Raji (cell line): ENCODE data around the gene CREBBP.

Source experiments
- POLR2A ChIP-seq: IDR thresholded peaks from 2 replicates; pipeline ENCODE4 v1.6.1; 2011; ENCODE audit warnings: low read depth, low read length, control low read depth; ENCODE audit not compliant: insufficient read depth

The CREBBP gene

GRCh38 chr16:3797904-3798811, 82.4 kb downstream of the CREBBP start:
- TF ChIP-seq POLR2A, result no peak

GRCh38 chr16:3797473-3797872, 83.0 kb downstream of the CREBBP start:
- TF ChIP-seq POLR2A, result no peak

DNA sequence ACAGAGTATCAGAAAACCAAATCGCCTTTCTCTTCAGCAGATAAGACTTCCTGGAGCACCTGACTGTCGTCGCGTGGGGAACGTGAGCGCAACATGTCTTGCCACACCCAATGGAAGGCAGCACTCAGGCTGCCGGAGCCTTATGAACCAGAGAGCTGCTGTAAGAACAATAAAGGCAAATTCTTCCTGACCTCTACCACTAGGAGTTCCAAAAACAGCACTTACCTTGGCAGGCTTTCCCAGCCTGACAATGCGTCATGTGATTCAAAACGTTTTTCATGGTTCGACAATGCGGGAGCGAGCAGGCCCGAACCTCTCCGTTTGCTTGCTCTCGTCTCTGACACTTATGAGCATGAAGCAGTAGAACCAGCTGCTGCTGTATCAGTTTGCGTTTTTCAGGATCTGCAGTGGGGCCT, 87.3 kb downstream of the CREBBP start:
- no peak for TF ChIP-seq POLR2A

DNA sequence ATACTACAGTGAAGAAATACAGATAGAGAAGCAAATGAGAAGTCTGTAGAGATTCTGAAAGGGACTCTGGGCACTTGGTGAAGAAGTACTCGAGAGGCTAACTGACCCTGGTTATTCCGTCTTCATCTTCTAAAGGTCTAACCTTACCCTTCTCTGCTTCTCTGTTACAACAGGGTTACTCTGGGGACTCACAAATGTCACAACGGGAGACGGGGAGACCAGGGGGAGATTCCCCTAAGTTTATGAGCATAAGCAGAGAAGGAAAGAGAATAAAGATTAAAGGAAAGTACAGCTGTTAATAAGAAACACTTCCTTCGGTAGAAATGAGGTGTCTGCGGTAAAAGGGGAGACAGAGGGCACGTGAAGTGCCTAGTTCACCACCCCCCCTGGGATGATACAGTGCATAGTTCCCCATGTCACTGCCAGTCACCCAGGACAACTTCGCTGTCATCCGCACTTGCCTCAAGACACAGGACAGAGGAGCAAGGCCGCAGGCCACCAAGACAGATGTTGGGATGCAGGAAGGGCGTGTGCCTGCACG, 88.0 kb downstream of the CREBBP start:
- TF ChIP-seq POLR2A, result no peak

DNA sequence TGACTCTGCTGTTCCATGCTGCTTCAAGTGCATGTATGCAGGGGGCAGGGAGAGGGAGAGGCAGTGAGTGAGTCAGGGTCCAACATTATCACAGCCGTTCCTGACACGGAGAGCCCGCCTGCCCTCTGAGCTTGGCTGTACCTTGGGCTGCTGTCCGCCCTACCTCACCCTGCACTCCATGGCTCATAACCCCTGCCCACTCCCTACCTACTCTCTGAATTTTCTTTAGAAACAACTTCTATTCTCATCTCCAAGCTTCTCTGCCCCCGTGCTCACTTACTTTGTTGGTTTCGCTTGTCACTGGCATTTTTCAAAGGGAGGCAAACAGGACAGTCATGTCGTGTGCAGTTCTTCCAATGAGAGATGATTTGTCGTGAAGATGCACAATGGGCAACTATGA, 88.8 kb downstream of the CREBBP start:
- no peak for TF ChIP-seq POLR2A

DNA sequence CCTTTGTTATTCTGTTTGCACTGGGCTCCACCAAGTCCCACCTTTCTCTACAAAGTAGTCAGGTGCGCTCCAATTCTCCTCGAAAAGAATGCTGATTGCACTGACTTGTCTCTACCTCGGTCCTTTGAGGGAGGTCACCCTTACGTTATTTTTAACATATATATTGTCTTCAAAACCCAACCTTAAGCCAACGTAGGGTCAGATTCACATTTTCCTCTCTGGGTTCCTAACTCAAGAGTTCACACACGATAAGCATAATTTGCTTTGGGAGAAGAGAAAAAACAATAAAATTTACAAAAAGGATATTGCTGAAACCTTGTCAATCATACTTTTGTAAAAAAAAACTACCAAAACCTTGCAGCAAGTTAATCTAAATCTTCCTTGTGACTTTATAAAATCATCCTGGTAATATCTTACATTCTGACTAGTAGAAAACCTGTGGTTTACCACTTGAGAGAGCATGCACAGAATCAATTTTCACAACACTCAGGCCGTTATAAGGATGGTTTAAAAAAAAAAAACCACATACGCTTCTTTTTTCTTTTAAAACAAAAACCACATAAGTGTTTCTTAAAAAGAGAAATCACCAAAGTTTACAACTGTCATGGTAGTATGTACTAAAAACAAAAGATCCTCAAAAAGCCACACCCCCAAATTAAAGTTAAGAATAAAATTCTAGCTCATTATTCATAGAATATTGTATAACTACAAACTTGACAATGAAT, 91.0 kb downstream of the CREBBP start:
- TF ChIP-seq POLR2A, result no peak

DNA sequence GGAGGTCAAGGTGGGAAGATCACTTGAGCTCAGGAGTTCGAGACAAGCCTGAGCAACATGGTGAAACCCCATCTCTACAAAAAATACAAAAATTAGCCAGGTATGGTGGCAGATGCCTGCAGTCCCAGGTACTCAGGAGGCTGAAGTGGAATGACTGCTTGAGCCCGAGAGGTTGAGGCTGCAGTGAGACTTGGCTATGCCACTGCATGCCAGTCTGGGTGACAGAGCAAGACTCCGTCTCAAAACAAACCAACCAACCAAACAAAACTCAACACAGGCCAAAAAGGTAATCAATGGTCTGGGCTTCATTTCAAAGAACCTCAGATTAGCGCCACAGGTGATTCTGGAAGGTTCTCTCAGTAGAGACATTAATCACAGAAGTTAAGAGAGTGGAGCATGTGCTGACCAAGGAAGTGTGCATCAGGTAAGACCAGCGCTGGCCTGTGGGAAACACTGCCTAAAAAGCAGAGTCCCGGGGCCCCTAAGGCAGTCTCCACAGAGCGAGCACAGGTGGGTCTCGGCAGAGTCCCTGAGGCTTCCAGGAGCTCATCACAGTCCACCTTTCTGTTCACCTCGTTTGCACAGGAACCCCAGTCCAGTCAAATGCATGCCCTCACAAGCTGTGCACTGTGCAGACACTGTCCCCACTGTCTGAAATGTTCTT, 91.7 kb downstream of the CREBBP start:
- TF ChIP-seq POLR2A, result no peak

GRCh38 chr16:3787924-3788661, 92.4 kb downstream of the CREBBP start:
- TF ChIP-seq POLR2A, result no peak

DNA sequence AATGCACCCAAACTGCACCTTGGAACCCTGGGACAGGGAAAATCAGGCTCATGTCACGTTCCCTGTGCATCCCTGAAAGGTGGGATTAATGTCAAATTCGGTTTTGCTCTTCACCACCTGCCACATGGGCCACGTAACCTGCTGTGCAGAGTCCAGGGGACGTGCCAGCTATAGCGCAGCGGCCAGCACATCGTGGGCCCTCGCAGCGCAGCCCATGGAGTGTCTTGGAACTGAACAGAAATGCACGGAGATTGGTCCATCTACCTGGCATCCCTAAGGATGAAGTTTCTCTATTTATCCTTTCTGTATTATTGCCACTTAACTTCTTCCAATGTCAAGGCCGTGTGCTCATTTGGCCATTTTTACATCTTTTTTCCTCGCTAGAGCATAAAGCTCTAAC, 95.1 kb downstream of the CREBBP start:
- TF ChIP-seq POLR2A, result no peak

- TF ChIP-seq POLR2A, result no peak
Observed at GRCh38 chr16:3783516-3783915, 97.0 kb downstream of the CREBBP start.

GRCh38 chr16:3782566-3782965, 97.9 kb downstream of the CREBBP start:
- no peak for TF ChIP-seq POLR2A

GRCh38 chr16:3781421-3781820, 99.1 kb downstream of the CREBBP start:
- no peak for TF ChIP-seq POLR2A

- no peak for TF ChIP-seq POLR2A
Observed at GRCh38 chr16:3780570-3780969, 99.9 kb downstream of the CREBBP start.

DNA sequence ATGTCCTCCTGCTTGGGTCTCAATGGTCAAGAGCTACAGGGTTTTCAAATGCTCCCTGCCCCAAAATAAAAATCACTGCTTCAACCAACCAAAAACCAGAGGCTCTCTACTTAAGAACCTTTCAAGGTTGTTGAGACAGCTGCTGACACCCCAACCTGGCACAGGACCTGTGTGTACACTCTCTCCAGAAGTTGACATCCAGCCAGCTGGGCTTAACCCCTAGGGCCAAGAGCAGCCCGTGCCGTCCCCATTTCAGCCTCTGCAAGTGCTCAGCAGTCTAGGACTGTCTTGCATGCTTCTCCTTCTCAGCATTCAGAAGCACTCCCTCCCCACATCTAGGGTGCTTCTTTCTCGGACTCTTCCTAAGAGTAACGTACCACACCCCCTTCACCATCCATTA, 104.2 kb downstream of the CREBBP start:
- TF ChIP-seq POLR2A, result no peak

DNA sequence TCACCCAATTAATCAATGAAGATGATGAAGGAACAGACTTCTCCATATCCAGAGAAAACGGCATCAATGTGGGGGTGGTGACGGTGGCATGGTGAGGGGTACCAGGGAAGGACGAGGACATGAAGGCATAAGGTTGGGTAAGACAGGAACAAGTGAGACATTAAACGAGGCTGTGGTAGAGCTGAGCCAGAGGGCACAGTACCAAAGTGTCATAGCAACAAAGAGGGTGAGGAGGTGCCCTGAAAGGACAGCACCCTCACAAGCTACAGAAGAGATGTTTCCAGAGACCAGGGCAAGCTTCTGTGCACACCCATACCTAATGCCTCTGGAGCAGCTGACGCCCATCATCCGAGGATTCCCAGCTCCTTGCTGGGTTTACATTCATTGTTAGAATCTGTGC, 105.7 kb downstream of the CREBBP start:
- no peak for TF ChIP-seq POLR2A
